Measurements from ENCODE around the gene DOK5. TPM values are rescaled to one million over a fixed set of nuclear protein-coding genes. Genes with fewer than 3 reads are reported as not detected.

DOK5 gene
- polyA plus RNA-seq, 1 of the 3 experiments (the other 2 are of a cell fraction), result 12.4 TPM

DNA sequence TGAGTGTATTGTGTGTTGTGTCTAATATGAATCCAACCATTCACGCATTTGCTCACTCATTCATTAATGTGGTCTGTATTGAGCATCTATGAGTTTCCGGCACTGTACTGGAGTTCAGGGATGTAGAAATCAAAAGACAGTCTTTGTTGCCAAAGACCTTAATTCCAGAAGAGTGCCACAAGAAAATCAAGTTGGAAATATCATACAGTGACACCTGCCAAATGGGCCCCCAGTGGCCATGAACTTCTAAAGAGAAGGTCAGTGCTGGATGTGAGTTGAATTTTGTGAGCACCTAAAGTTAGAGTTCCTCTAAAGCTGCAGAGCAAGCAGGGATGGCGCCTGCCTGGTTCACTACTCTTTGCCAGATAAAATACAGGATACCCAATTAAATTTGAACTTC lies 175.9 kb downstream of the DOK5 start:
- H3K27me3 ChIP-seq (ENCODE audit: insufficient read depth), result no peaks in the 10 kb centered on the region
- no peak overlapping the region for H3K27ac ChIP-seq (ENCODE audit: low read depth in 2 of 2, low read length in 1 of 2)
- H3K4me3 ChIP-seq (ENCODE audit: low read depth in 2 of 2, low read length in 1 of 2), result no peak overlapping the region
- ChIA-PET POLR2A (no interaction called here), CTCF (interaction anchor here (0.6 to 1.8 kb wide), 5 partner anchors 12 to 1597 kb away, joined by 3 to 15 read pairs (median 4); partner anchors contain the start of gene MC3R)
- WGBS (ENCODE audit: low lambda C conversion rate), result 68% methylated on average over 3 of the region's 3 CpGs
- H3K9me2 ChIP-seq, result no peaks in the 10 kb centered on the region
- no peaks in the 10 kb centered on the region for H3F3A ChIP-seq (replicated peaks; ENCODE audit: insufficient read depth)
- H3K79me2 ChIP-seq (ENCODE audit: insufficient read depth), result no peaks in the 10 kb centered on the region
- H4K20me1 ChIP-seq (ENCODE audit: insufficient read depth), result no peaks in the 10 kb centered on the region
- TF ChIP-seq SMC3 (IDR thresholded peaks at IDR 0.05; ENCODE audit: low read depth, low read length) (no peak), RCOR1 (IDR thresholded peaks at IDR 0.05; ENCODE audit: low read length) (no peak), FOSL2 (IDR thresholded peaks at IDR 0.05; ENCODE audit: borderline replicate concordance, low read depth) (no peak), USF2 (IDR thresholded peaks at IDR 0.05; ENCODE audit: borderline replicate concordance, low read depth, low read length) (no peak), RFX5 (IDR thresholded peaks at IDR 0.05; ENCODE audit: low read length) (no peak), MEF2A (IDR thresholded peaks at IDR 0.05; ENCODE audit: borderline replicate concordance, low read depth) (no peak)
- TF ChIP-seq, protein P1, sequence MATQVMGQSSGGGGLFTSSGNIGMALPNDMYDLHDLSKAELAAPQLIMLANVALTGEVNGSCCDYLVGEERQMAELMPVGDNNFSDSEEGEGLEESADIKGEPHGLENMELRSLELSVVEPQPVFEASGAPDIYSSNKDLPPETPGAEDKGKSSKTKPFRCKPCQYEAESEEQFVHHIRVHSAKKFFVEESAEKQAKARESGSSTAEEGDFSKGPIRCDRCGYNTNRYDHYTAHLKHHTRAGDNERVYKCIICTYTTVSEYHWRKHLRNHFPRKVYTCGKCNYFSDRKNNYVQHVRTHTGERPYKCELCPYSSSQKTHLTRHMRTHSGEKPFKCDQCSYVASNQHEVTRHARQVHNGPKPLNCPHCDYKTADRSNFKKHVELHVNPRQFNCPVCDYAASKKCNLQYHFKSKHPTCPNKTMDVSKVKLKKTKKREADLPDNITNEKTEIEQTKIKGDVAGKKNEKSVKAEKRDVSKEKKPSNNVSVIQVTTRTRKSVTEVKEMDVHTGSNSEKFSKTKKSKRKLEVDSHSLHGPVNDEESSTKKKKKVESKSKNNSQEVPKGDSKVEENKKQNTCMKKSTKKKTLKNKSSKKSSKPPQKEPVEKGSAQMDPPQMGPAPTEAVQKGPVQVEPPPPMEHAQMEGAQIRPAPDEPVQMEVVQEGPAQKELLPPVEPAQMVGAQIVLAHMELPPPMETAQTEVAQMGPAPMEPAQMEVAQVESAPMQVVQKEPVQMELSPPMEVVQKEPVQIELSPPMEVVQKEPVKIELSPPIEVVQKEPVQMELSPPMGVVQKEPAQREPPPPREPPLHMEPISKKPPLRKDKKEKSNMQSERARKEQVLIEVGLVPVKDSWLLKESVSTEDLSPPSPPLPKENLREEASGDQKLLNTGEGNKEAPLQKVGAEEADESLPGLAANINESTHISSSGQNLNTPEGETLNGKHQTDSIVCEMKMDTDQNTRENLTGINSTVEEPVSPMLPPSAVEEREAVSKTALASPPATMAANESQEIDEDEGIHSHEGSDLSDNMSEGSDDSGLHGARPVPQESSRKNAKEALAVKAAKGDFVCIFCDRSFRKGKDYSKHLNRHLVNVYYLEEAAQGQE (IDR thresholded peaks at IDR 0.05; ENCODE audit: low read depth, low read length), result no peak
- TF ChIP-seq, protein P2, sequence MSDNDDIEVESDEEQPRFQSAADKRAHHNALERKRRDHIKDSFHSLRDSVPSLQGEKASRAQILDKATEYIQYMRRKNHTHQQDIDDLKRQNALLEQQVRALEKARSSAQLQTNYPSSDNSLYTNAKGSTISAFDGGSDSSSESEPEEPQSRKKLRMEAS (IDR thresholded peaks at IDR 0.05; ENCODE audit: low read depth), result no peak
- TF ChIP-seq, protein P3, sequence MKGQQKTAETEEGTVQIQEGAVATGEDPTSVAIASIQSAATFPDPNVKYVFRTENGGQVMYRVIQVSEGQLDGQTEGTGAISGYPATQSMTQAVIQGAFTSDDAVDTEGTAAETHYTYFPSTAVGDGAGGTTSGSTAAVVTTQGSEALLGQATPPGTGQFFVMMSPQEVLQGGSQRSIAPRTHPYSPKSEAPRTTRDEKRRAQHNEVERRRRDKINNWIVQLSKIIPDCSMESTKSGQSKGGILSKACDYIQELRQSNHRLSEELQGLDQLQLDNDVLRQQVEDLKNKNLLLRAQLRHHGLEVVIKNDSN (IDR thresholded peaks at IDR 0.05; ENCODE audit: borderline replicate concordance, low read depth), result no peak
- H3K4me2 ChIP-seq, result no peak overlapping the region
- no peaks in the 10 kb centered on the region for H3K9me3 ChIP-seq
- H3K4me1 ChIP-seq (ENCODE audit: control insufficient read depth in 1 of 2, insufficient read depth in 2 of 2, low read depth in 1 of 2, low read length in 1 of 2), result peaks cover 0 to 3% of the 10 kb centered on the region in 2 experiments; a peak in 1 of 4 replicates
- no peak for DNase-seq
- no peak overlapping the region for H3K9ac ChIP-seq
- no peaks in the 10 kb centered on the region for H3K36me3 ChIP-seq (replicated peaks in 1 of 2; ENCODE audit: control insufficient read depth in 1 of 2, insufficient read depth in 2 of 2, low read length in 1 of 2)
- H2AFZ ChIP-seq (ENCODE audit: low read depth), result no peak overlapping the region

GRCh38 chr20:54654450-54654849 lies 179.1 kb downstream of the DOK5 start:
- H2AFZ ChIP-seq (ENCODE audit: low read depth), result no peak overlapping the region
- no peaks in the 10 kb centered on the region for H3K9me3 ChIP-seq
- no peak overlapping the region for H3K4me2 ChIP-seq
- H3K9me2 ChIP-seq, result no peaks in the 10 kb centered on the region
- no peaks in the 10 kb centered on the region for H3F3A ChIP-seq (replicated peaks; ENCODE audit: insufficient read depth)
- no peaks in the 10 kb centered on the region for H4K20me1 ChIP-seq (ENCODE audit: insufficient read depth)
- H3K4me3 ChIP-seq (ENCODE audit: low read depth in 2 of 2, low read length in 1 of 2), result no peak overlapping the region
- H3K27me3 ChIP-seq (ENCODE audit: insufficient read depth), result no peaks in the 10 kb centered on the region
- peaks cover 0 to 3% of the 10 kb centered on the region in 2 experiments; a peak in 1 of 4 replicates for H3K4me1 ChIP-seq (ENCODE audit: control insufficient read depth in 1 of 2, insufficient read depth in 2 of 2, low read depth in 1 of 2, low read length in 1 of 2)
- POLR2A ChIA-PET, result no interaction called here
- H3K27ac ChIP-seq (ENCODE audit: low read depth in 2 of 2, low read length in 1 of 2), result no peak overlapping the region
- CTCF ChIA-PET, result interaction anchor here (1.0 to 7.6 kb wide), 2 partner anchors 14 to 1527 kb away, joined by 3 to 28 read pairs; no protein-coding TSS in a partner anchor
- H3K9ac ChIP-seq, result no peak overlapping the region
- DNase-seq, result no peak
- 46% methylated on average over 4 of the region's 4 CpGs for WGBS (ENCODE audit: low lambda C conversion rate)
- H3K79me2 ChIP-seq (ENCODE audit: insufficient read depth), result no peaks in the 10 kb centered on the region
- H3K36me3 ChIP-seq (replicated peaks in 1 of 2; ENCODE audit: control insufficient read depth in 1 of 2, insufficient read depth in 2 of 2, low read length in 1 of 2), result no peaks in the 10 kb centered on the region
- TF ChIP-seq TEAD4 (IDR thresholded peaks at IDR 0.05; ENCODE audit: borderline replicate concordance, insufficient read depth) (no peak), EP300 (IDR thresholded peaks at IDR 0.05; ENCODE audit: borderline replicate concordance in 1 of 2, low read depth in 1 of 2, low read length in 1 of 2) (no peak), NRF1 (IDR thresholded peaks at IDR 0.05; ENCODE audit: low read depth, low read length) (no peak), POLR2AphosphoS5 (IDR thresholded peaks at IDR 0.05; ENCODE audit: low read depth, low read length) (no peak), USF2 (IDR thresholded peaks at IDR 0.05; ENCODE audit: borderline replicate concordance, low read depth, low read length) (no peak), FOXJ3 (CRISPR knock-in tag; IDR thresholded peaks at IDR 0.05) (no peak), RFX5 (IDR thresholded peaks at IDR 0.05; ENCODE audit: low read length) (no peak), EZH2phosphoT487 (IDR thresholded peaks at IDR 0.05; ENCODE audit: borderline replicate concordance, low read depth) (no peak), PBX3 (IDR thresholded peaks at IDR 0.05) (no peak), RCOR1 (IDR thresholded peaks at IDR 0.05; ENCODE audit: low read length) (no peak), GABPA (IDR thresholded peaks at IDR 0.05; ENCODE audit: low read depth) (no peak), RAD21 (IDR thresholded peaks at IDR 0.05; ENCODE audit: low read length) (no peak), SIN3A (IDR thresholded peaks at IDR 0.05; ENCODE audit: borderline replicate concordance, low read depth, low read length) (no peak)
- TF ChIP-seq, protein P2 (IDR thresholded peaks at IDR 0.05; ENCODE audit: low read depth), result no peak
